ENCODE results near the gene LMBR1. TPM values are rescaled to one million over a fixed set of nuclear protein-coding genes. Genes with fewer than 3 reads are reported as not detected.
"Not testable (repeated sequence)": the region's sequence is repeated elsewhere in the genome, so short reads cannot be mapped to it uniquely, and the experiment has no call there.

Gene LMBR1
- total RNA-seq, 1 donor from 2014 or later, result 37.3 TPM

DNA sequence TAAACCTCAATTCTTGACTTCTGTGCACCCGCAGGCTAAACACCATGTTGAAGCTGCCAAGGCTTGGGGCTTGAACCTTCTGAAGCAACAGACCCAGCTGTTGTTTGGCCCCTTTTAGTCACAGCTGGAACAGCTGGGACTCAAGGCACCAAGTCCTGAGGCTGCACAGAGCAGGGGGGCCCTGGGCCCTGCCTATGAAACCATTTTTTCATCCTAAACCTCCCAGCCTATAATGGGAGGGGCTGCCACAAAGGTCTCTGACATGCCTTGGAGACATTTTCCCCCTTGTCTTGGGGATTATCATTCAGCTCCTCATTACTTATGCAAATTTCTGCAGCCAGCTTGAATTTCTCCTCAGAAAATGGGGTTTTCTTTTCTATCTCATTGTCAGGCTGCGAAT, 31.8 kb downstream of the LMBR1 start:
- no peaks in the 10 kb centered on the region for H3K4me1 Mint-ChIP-seq (ENCODE audit: low read depth)
- DNase-seq (ENCODE audit: low spot score), result no peak
- peaks cover 34% of the 10 kb centered on the region for H3K9me3 Mint-ChIP-seq (ENCODE audit: low read depth)
- TF ChIP-seq, protein P1, sequence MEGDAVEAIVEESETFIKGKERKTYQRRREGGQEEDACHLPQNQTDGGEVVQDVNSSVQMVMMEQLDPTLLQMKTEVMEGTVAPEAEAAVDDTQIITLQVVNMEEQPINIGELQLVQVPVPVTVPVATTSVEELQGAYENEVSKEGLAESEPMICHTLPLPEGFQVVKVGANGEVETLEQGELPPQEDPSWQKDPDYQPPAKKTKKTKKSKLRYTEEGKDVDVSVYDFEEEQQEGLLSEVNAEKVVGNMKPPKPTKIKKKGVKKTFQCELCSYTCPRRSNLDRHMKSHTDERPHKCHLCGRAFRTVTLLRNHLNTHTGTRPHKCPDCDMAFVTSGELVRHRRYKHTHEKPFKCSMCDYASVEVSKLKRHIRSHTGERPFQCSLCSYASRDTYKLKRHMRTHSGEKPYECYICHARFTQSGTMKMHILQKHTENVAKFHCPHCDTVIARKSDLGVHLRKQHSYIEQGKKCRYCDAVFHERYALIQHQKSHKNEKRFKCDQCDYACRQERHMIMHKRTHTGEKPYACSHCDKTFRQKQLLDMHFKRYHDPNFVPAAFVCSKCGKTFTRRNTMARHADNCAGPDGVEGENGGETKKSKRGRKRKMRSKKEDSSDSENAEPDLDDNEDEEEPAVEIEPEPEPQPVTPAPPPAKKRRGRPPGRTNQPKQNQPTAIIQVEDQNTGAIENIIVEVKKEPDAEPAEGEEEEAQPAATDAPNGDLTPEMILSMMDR (IDR thresholded peaks at IDR 0.05), result no peak
- H3K36me3 Mint-ChIP-seq (ENCODE audit: low read depth), result peaks cover 28% of the 10 kb centered on the region
- H3K4me3 Mint-ChIP-seq (ENCODE audit: unreplicated experiment), result no peak overlapping the region
- H3K27ac Mint-ChIP-seq (ENCODE audit: unreplicated experiment), result no peak overlapping the region
- no peaks in the 10 kb centered on the region for H3K27me3 Mint-ChIP-seq (ENCODE audit: low read depth)

DNA sequence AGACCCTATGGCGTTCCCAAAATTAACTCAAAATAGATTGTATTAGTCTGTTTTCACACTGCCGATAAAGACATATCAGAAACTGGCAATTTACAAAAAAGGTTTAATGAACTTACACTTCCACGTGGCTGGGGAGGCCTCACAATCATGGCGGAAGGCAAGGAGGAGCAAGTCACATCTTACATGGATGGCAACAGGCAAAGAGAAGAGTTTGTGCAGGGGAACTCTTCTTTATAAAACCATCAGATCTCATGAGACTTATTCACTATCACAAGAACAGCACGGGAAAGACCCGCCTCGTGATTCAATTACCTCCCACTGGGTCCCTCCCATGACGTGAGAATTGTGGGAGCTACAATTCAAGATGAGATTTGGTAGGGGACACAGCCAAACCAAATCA, 32.9 kb downstream of the LMBR1 start:
- peaks cover 38% of the 10 kb centered on the region for H3K9me3 Mint-ChIP-seq (ENCODE audit: low read depth)
- not testable (repeated sequence) for H3K27me3 Mint-ChIP-seq (ENCODE audit: low read depth)
- H3K36me3 Mint-ChIP-seq (ENCODE audit: low read depth), result peaks cover 30% of the 10 kb centered on the region

DNA sequence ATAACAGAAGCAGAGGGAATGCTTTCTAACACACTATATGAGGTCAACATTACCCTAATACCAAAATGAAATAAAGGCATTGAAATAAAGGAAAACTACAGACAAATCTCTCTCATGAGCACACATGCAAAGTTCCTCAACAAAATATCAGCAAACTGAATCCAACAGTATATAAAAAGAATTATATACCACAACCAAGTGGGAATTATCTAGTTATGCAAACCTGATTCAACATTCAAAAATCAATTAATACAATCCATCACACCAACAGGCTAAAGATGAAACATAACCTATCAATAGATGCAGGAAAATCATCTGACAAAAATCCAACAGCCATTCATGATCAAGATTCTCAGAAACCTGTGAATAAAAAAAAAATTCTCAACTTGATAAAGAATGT, 34.5 kb downstream of the LMBR1 start:
- Mint-ChIP-seq H3K27me3 (ENCODE audit: low read depth) (no peaks in the 10 kb centered on the region), H3K27ac (ENCODE audit: unreplicated experiment) (no peak overlapping the region), H3K9me3 (ENCODE audit: low read depth) (peaks cover 45% of the 10 kb centered on the region), H3K4me3 (ENCODE audit: unreplicated experiment) (no peak overlapping the region), H3K4me1 (ENCODE audit: low read depth) (no peaks in the 10 kb centered on the region), H3K36me3 (ENCODE audit: low read depth) (peaks cover 30% of the 10 kb centered on the region)
- no peak for DNase-seq (ENCODE audit: low spot score)
- TF ChIP-seq, protein P1 (IDR thresholded peaks at IDR 0.05), result no peak

More for the DNA sequence above, 32.9 kb downstream of the LMBR1 start:
- not testable (repeated sequence) for H3K4me1 Mint-ChIP-seq (ENCODE audit: low read depth); H3K4me3 Mint-ChIP-seq (ENCODE audit: unreplicated experiment); H3K27ac Mint-ChIP-seq (ENCODE audit: unreplicated experiment); DNase-seq (ENCODE audit: low spot score)

DNA sequence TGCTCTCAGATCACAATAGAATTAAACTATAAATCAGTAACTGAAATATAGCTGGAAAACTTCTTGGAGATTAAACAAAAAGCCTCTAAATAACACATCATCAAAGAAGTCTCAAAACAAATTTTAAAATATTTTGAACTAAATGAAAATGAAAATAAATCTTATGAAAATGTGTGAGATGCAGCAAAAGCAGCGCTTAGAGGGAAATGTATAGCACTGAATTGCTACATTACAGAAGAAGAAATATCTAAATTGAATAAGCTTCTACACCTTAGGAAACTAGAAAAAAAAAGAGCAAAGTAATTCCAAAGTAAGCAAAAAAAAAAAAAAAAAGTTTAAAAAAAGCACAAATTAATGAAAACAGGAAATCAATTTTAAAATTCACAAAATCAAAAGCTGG, 35.2 kb downstream of the LMBR1 start:
- peaks cover 30% of the 10 kb centered on the region for H3K36me3 Mint-ChIP-seq (ENCODE audit: low read depth)
- no peaks in the 10 kb centered on the region for H3K27me3 Mint-ChIP-seq (ENCODE audit: low read depth)
- H3K27ac Mint-ChIP-seq (ENCODE audit: unreplicated experiment), result no peak overlapping the region
- TF ChIP-seq, protein P1 (IDR thresholded peaks at IDR 0.05), result no peak
- peaks cover 5% of the 10 kb centered on the region for H3K4me1 Mint-ChIP-seq (ENCODE audit: low read depth)
- no peak overlapping the region for H3K4me3 Mint-ChIP-seq (ENCODE audit: unreplicated experiment)
- H3K9me3 Mint-ChIP-seq (ENCODE audit: low read depth), result peaks cover 45% of the 10 kb centered on the region
- no peak for DNase-seq (ENCODE audit: low spot score)

DNA sequence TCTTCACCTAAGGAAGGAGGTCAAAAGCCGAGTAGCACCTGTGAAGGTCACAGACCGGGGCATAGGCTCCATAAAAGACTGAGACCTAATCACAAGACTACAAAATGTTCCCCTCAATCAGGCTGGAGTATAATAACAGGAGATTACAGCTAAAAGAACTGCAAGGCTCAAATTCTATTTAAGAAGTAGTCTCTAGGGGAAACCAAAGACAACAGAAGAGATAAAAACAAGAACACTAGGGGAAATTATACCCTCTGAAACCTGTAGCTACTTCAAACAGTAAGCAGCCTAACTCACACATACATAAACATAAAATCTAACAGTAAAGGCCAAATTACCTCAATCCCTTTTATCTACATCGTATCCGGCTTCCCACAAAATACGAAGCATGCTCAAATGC, 38.3 kb downstream of the LMBR1 start:
- peaks cover 5% of the 10 kb centered on the region for H3K4me1 Mint-ChIP-seq (ENCODE audit: low read depth)
- peaks cover 18% of the 10 kb centered on the region for H3K36me3 Mint-ChIP-seq (ENCODE audit: low read depth)
- TF ChIP-seq, protein P1 (IDR thresholded peaks at IDR 0.05), result no peak
- no peaks in the 10 kb centered on the region for H3K27me3 Mint-ChIP-seq (ENCODE audit: low read depth)
- H3K4me3 Mint-ChIP-seq (ENCODE audit: unreplicated experiment), result no peak overlapping the region
- no peak overlapping the region for H3K27ac Mint-ChIP-seq (ENCODE audit: unreplicated experiment)
- H3K9me3 Mint-ChIP-seq (ENCODE audit: low read depth), result peaks cover 40% of the 10 kb centered on the region
- DNase-seq (ENCODE audit: low spot score), result no peak

DNA sequence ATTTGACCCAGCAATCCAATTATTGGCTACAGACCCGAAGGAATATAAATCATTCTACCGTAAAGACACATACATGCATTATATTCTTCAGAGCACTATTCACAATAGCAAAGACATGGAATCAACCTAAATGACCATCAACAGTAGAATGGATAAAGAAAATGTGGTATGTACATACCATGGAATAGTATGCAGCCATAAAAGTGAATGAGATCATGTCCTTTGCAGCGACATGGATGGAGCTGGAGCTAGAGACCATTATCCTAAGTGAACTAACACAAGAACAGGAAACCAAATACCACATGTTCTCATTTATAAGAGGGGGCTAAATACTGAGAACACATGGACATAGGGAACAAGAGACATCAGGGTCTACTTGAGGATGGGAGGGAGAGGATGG, 44.0 kb downstream of the LMBR1 start:
- TF ChIP-seq, protein P1 (IDR thresholded peaks at IDR 0.05), result no peak
- H3K4me3 Mint-ChIP-seq (ENCODE audit: unreplicated experiment), result no peak overlapping the region

More for the DNA sequence above, 44.0 kb downstream of the LMBR1 start:
- Mint-ChIP-seq H3K27ac (ENCODE audit: unreplicated experiment) (no peak overlapping the region), H3K27me3 (ENCODE audit: low read depth) (no peaks in the 10 kb centered on the region), H3K9me3 (ENCODE audit: low read depth) (peaks cover 22% of the 10 kb centered on the region), H3K36me3 (ENCODE audit: low read depth) (peaks cover 2% of the 10 kb centered on the region), H3K4me1 (ENCODE audit: low read depth) (peaks cover 14% of the 10 kb centered on the region)
- DNase-seq (ENCODE audit: low spot score), result no peak
